Measurements from ENCODE around the gene JAZF1. TPM values are rescaled to one million over a fixed set of nuclear protein-coding genes. Genes with fewer than 3 reads are reported as not detected.

The JAZF1 gene
- total and polyA plus RNA-seq, 2 of the 4 experiments (the other 2 are of a cell fraction): 8.4 to 10.5 TPM

DNA sequence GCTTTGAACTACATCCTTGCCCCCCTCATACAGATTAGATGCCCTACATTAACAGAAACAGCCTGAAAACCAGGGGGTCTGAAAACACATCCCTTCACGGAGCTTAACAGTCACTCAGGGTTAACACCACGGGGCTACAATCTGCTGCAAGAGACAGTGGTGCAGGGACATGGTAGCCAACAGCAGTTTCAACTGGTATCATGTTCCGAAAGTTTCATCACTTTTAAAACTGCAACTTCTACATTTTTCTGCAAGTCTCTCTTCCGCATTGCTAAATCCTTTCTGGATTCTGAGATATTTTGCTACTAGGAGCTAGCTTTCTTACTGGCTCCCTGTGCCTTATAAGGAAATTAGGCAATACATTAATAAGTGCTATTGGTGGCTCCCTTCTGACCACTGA is 92.6 kb downstream of the JAZF1 start:
- Histone ChIP-seq H3K27me3 (ENCODE audit: control insufficient read depth, insufficient read depth, low read length) (no peaks in the 10 kb centered on the region), H3K79me1 (ENCODE audit: low read depth in 1 of 2, low read length in 2 of 2) (peaks cover 9 to 45% of the 10 kb centered on the region in 2 experiments), H3K36me3 (ENCODE audit: control insufficient read depth, insufficient read depth, low read length) (no peaks in the 10 kb centered on the region), H3K4me1 (ENCODE audit: control insufficient read depth, insufficient read depth, low read length) (peaks cover 3% of the 10 kb centered on the region), H3K4me3 (ENCODE audit: insufficient read depth, low read depth, low read length) (no peak overlapping the region), H4K5ac (ENCODE audit: low read depth, low read length) (no peak overlapping the region), H4K91ac (ENCODE audit: insufficient read depth, low read depth, low read length) (no peak overlapping the region), H2AK9ac (replicated peaks; ENCODE audit: low read depth, low read length, poor library complexity) (no peak overlapping the region), H2AK5ac (ENCODE audit: low read depth, low read length) (no peak overlapping the region), H3K56ac (ENCODE audit: extremely low read depth, insufficient read depth, low read length) (no peak overlapping the region), H4K8ac (ENCODE audit: low read depth in 2 of 2, low read length in 2 of 2) (no peak overlapping the region), H3K9me1 (ENCODE audit: insufficient read depth, low read length) (peaks cover 7% of the 10 kb centered on the region), H2AFZ (replicated peaks; ENCODE audit: low read length, poor library complexity) (no peak overlapping the region), H2BK15ac (ENCODE audit: low read depth, low read length) (no peak overlapping the region), H3K9me3 (ENCODE audit: control insufficient read depth, insufficient read depth, low read length) (no peaks in the 10 kb centered on the region), H3K18ac (ENCODE audit: low read depth, low read length) (no peak overlapping the region), H3K4ac (ENCODE audit: low read depth, low read length) (no peak overlapping the region), H2BK5ac (ENCODE audit: low read depth, low read length, poor library complexity, severe bottlenecking) (no peak overlapping the region), H3K9ac (ENCODE audit: low read depth, low read length) (no peak overlapping the region), H3K4me2 (ENCODE audit: low read depth, low read length) (no peak overlapping the region; the same call in 1 of the 2 replicates), H3K23ac (ENCODE audit: low read depth, low read length) (no peak overlapping the region), H3K27ac (ENCODE audit: insufficient read depth, low read length) (no peak overlapping the region), H4K20me1 (ENCODE audit: insufficient read depth, low read length) (peaks cover 6% of the 10 kb centered on the region; the same call in 1 of the 2 replicates), H3K14ac (replicated peaks; ENCODE audit: low read depth, low read length) (no peak overlapping the region), H2BK120ac (ENCODE audit: low read depth, low read length) (no peak overlapping the region), H2BK20ac (ENCODE audit: low read depth, low read length) (no peak overlapping the region)
- no peak for DNase-seq
- WGBS, 2 experiments (ENCODE audit: extremely low coverage in 2 of 2, insufficient read length in 1 of 2): 75% methylated on average over 2 of the region's 4 CpGs; no CpG with 5 or more reads in 1 of the 2 experiments
- peak; percentile 35; the same call in 1 of the 2 replicates for ATAC-seq (ENCODE audit: low read depth)
- BruUV-seq (replicated peaks): no TSS peak
- in situ Hi-C loops (cut with MboI; ENCODE audit: low sequenced_read_pairs): no loop called here
- intact Hi-C loops (cut with micrococcal nuclease): no loop called here
- ChIA-PET CTCF (interaction anchor here (0.6 to 1.6 kb wide), 5 partner anchors 9 to 257 kb away, joined by 3 to 7 read pairs (median 4); no protein-coding TSS in a partner anchor), POLR2A (ENCODE audit: unreplicated experiment) (no interaction called here)
- dilution Hi-C loops (cut with HindIII; ENCODE audit: low sequenced_read_pairs, unreplicated experiment): no loop called here
- TF ChIP-seq, protein P1, sequence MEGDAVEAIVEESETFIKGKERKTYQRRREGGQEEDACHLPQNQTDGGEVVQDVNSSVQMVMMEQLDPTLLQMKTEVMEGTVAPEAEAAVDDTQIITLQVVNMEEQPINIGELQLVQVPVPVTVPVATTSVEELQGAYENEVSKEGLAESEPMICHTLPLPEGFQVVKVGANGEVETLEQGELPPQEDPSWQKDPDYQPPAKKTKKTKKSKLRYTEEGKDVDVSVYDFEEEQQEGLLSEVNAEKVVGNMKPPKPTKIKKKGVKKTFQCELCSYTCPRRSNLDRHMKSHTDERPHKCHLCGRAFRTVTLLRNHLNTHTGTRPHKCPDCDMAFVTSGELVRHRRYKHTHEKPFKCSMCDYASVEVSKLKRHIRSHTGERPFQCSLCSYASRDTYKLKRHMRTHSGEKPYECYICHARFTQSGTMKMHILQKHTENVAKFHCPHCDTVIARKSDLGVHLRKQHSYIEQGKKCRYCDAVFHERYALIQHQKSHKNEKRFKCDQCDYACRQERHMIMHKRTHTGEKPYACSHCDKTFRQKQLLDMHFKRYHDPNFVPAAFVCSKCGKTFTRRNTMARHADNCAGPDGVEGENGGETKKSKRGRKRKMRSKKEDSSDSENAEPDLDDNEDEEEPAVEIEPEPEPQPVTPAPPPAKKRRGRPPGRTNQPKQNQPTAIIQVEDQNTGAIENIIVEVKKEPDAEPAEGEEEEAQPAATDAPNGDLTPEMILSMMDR (conservative IDR thresholded peaks at IDR 0.05; ENCODE audit: low read depth, low read length): no peak
- TF ChIP-seq MXI1 (IDR thresholded peaks at IDR 0.05; ENCODE audit: borderline replicate concordance, low read depth, low read length) (no peak), FOS (IDR thresholded peaks at IDR 0.05; ENCODE audit: low read depth, low read length) (no peak), RAD21 (IDR thresholded peaks at IDR 0.05; ENCODE audit: low read length) (no peak), SMC3 (IDR thresholded peaks at IDR 0.05; ENCODE audit: low read depth, low read length) (no peak), BHLHE40 (IDR thresholded peaks at IDR 0.05; ENCODE audit: low read depth, low read length) (no peak), MAZ (IDR thresholded peaks at IDR 0.05; ENCODE audit: borderline replicate concordance, low read depth, low read length) (no peak), MAFK (IDR thresholded peaks at IDR 0.05; ENCODE audit: low read depth, low read length) (no peak), RFX5 (IDR thresholded peaks at IDR 0.05; ENCODE audit: low read depth, low read length) (no peak), RCOR1 (IDR thresholded peaks at IDR 0.05; ENCODE audit: insufficient replicate concordance, low read length) (no peak)
- TF ChIP-seq, protein P2, sequence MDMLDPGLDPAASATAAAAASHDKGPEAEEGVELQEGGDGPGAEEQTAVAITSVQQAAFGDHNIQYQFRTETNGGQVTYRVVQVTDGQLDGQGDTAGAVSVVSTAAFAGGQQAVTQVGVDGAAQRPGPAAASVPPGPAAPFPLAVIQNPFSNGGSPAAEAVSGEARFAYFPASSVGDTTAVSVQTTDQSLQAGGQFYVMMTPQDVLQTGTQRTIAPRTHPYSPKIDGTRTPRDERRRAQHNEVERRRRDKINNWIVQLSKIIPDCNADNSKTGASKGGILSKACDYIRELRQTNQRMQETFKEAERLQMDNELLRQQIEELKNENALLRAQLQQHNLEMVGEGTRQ (IDR thresholded peaks at IDR 0.05; ENCODE audit: low read depth, low read length): no peak
- TF ChIP-seq, protein P3, sequence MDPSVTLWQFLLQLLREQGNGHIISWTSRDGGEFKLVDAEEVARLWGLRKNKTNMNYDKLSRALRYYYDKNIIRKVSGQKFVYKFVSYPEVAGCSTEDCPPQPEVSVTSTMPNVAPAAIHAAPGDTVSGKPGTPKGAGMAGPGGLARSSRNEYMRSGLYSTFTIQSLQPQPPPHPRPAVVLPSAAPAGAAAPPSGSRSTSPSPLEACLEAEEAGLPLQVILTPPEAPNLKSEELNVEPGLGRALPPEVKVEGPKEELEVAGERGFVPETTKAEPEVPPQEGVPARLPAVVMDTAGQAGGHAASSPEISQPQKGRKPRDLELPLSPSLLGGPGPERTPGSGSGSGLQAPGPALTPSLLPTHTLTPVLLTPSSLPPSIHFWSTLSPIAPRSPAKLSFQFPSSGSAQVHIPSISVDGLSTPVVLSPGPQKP (IDR thresholded peaks at IDR 0.05; ENCODE audit: borderline replicate concordance, low read depth, low read length): no peak

All from IMR-90 (cell line).